Dendritic cell treated with granulocyte-macrophage colony-stimulating factor and Interleukin-4, amounts not matched to agents 40 ng/mL and 50 ng/mL, for 4 days (primary cell): ENCODE data around the gene CATSPERE.

Experiments
- H3K27ac Mint-ChIP-seq: one replicate; pipeline ENCODE4 v1.8.0; 2022; ENCODE audit warnings: mild to moderate bottlenecking, mixed read lengths
- H3K27me3 Mint-ChIP-seq: one replicate; pipeline ENCODE4 v1.8.0; 2022; ENCODE audit warnings: mild to moderate bottlenecking, mixed read lengths
- H3K36me3 Mint-ChIP-seq: one replicate; pipeline ENCODE4 v1.8.0; 2022; ENCODE audit warnings: low read depth, mixed read lengths
- H3K4me1 Mint-ChIP-seq: one replicate; pipeline ENCODE4 v1.8.0; 2022; ENCODE audit warnings: low read depth, mixed read lengths
- H3K4me3 Mint-ChIP-seq: one replicate; pipeline ENCODE4 v1.8.0; 2022; ENCODE audit warnings: mild to moderate bottlenecking, moderate library complexity, mixed read lengths
- H3K9me3 Mint-ChIP-seq: one replicate; pipeline ENCODE4 v1.8.0; 2022; ENCODE audit warnings: mixed read lengths
- intact Hi-C: fragments of 100-400 bp; cut with micrococcal nuclease; formaldehyde crosslinking; loops from one replicate; pipeline ENCODE4 v1.15.0; 2022

CATSPERE gene

GRCh38 chr1:244585867-244586266 is 124.8 kb downstream of the CATSPERE start:
- no peaks in the 10 kb centered on the region for H3K36me3 Mint-ChIP-seq
- intact Hi-C loops = no loop called here
- H3K4me1 Mint-ChIP-seq = no peaks in the 10 kb centered on the region

GRCh38 chr1:244590670-244591069 is 129.6 kb downstream of the CATSPERE start:
- H3K36me3 Mint-ChIP-seq = no peaks in the 10 kb centered on the region
- H3K27ac Mint-ChIP-seq = no peak overlapping the region
- H3K27me3 Mint-ChIP-seq = no peaks in the 10 kb centered on the region
- peaks cover 12% of the 10 kb centered on the region for H3K9me3 Mint-ChIP-seq
- H3K4me1 Mint-ChIP-seq = no peaks in the 10 kb centered on the region
- no peak overlapping the region for H3K4me3 Mint-ChIP-seq
- intact Hi-C loops = no loop called here

More at GRCh38 chr1:244585867-244586266, 124.8 kb downstream of the CATSPERE start:
- Mint-ChIP-seq H3K9me3 (peaks cover 8% of the 10 kb centered on the region), H3K4me3 (no peak overlapping the region), H3K27me3 (no peaks in the 10 kb centered on the region), H3K27ac (no peak overlapping the region)

- H3K9me3 Mint-ChIP-seq = no peaks in the 10 kb centered on the region
- no peak overlapping the region for H3K4me3 Mint-ChIP-seq
- H3K27me3 Mint-ChIP-seq = peaks cover 1% of the 10 kb centered on the region
- H3K36me3 Mint-ChIP-seq = no peaks in the 10 kb centered on the region
- H3K4me1 Mint-ChIP-seq = peaks cover 28% of the 10 kb centered on the region
- no peak overlapping the region for H3K27ac Mint-ChIP-seq
- intact Hi-C loops = no loop called here
These were observed 137.5 kb downstream of the CATSPERE start for GRCh38 chr1:244598611-244599010.

GRCh38 chr1:244599937-244600350 is 138.9 kb downstream of the CATSPERE start:
- Mint-ChIP-seq H3K27ac (no peak overlapping the region), H3K27me3 (peaks cover 1% of the 10 kb centered on the region)
- intact Hi-C loops = loop anchor here (2.0 kb wide), 1 partner anchor 443 kb away; no protein-coding TSS in a partner anchor

GRCh38 chr1:244601336-244601735 is 140.3 kb downstream of the CATSPERE start:
- Mint-ChIP-seq H3K36me3 (no peaks in the 10 kb centered on the region), H3K4me1 (peaks cover 28% of the 10 kb centered on the region), H3K4me3 (no peak overlapping the region), H3K27ac (no peak overlapping the region), H3K9me3 (no peaks in the 10 kb centered on the region), H3K27me3 (peaks cover 1% of the 10 kb centered on the region)
- intact Hi-C loops = loop anchor here (2.0 kb wide), 1 partner anchor 441 kb away; no protein-coding TSS in a partner anchor

More at GRCh38 chr1:244599937-244600350, 138.9 kb downstream of the CATSPERE start:
- Mint-ChIP-seq H3K4me3 (no peak overlapping the region), H3K9me3 (no peaks in the 10 kb centered on the region), H3K4me1 (peaks cover 28% of the 10 kb centered on the region), H3K36me3 (no peaks in the 10 kb centered on the region)

- no peak overlapping the region for H3K27ac Mint-ChIP-seq
- no peaks in the 10 kb centered on the region for H3K9me3 Mint-ChIP-seq
- no peak overlapping the region for H3K4me3 Mint-ChIP-seq
- no peaks in the 10 kb centered on the region for H3K36me3 Mint-ChIP-seq
- H3K4me1 Mint-ChIP-seq = peaks cover 28% of the 10 kb centered on the region
- intact Hi-C loops = loop anchor here (1.0 kb wide), 1 partner anchor 193 kb away; no protein-coding TSS in a partner anchor
- peaks cover 1% of the 10 kb centered on the region for H3K27me3 Mint-ChIP-seq
These were observed 142.4 kb downstream of the CATSPERE start for GRCh38 chr1:244603498-244603897.

GRCh38 chr1:244605835-244606370 is 144.8 kb downstream of the CATSPERE start:
- intact Hi-C loops = no loop called here
- Mint-ChIP-seq H3K27ac (no peak overlapping the region), H3K4me1 (peaks cover 18% of the 10 kb centered on the region), H3K27me3 (no peaks in the 10 kb centered on the region), H3K36me3 (no peaks in the 10 kb centered on the region), H3K9me3 (no peaks in the 10 kb centered on the region), H3K4me3 (no peak overlapping the region)

- H3K4me1 Mint-ChIP-seq = no peaks in the 10 kb centered on the region
- no peak overlapping the region for H3K4me3 Mint-ChIP-seq
- no peaks in the 10 kb centered on the region for H3K36me3 Mint-ChIP-seq
- H3K27ac Mint-ChIP-seq = no peak overlapping the region
- H3K27me3 Mint-ChIP-seq = no peaks in the 10 kb centered on the region
- H3K9me3 Mint-ChIP-seq = no peaks in the 10 kb centered on the region
- intact Hi-C loops = loop anchor here (1.0 kb wide), 1 partner anchor 31 kb away; no protein-coding TSS in a partner anchor
These were observed 153.2 kb downstream of the CATSPERE start for GRCh38 chr1:244614113-244614836.

- Mint-ChIP-seq H3K4me1 (no peaks in the 10 kb centered on the region), H3K27me3 (no peaks in the 10 kb centered on the region), H3K36me3 (no peaks in the 10 kb centered on the region), H3K27ac (no peak overlapping the region), H3K4me3 (no peak overlapping the region), H3K9me3 (no peaks in the 10 kb centered on the region)
- intact Hi-C loops = loop anchor here (1.0 kb wide), 1 partner anchor 32 kb away; no protein-coding TSS in a partner anchor
These were observed 153.8 kb downstream of the CATSPERE start for GRCh38 chr1:244614879-244615278.

GRCh38 chr1:244615301-244615700 is 154.2 kb downstream of the CATSPERE start:
- intact Hi-C loops = no loop called here
- no peak overlapping the region for H3K27ac Mint-ChIP-seq

GRCh38 chr1:244626709-244627108 is 165.6 kb downstream of the CATSPERE start:
- Mint-ChIP-seq H3K27ac (no peak overlapping the region), H3K4me3 (no peak overlapping the region), H3K9me3 (no peaks in the 10 kb centered on the region), H3K27me3 (no peaks in the 10 kb centered on the region), H3K36me3 (no peaks in the 10 kb centered on the region), H3K4me1 (no peaks in the 10 kb centered on the region)
- intact Hi-C loops = no loop called here

More at GRCh38 chr1:244615301-244615700, 154.2 kb downstream of the CATSPERE start:
- H3K27me3 Mint-ChIP-seq = no peaks in the 10 kb centered on the region
- no peaks in the 10 kb centered on the region for H3K9me3 Mint-ChIP-seq
- H3K36me3 Mint-ChIP-seq = no peaks in the 10 kb centered on the region
- H3K4me1 Mint-ChIP-seq = no peaks in the 10 kb centered on the region
- no peak overlapping the region for H3K4me3 Mint-ChIP-seq

- Mint-ChIP-seq H3K27me3 (no peaks in the 10 kb centered on the region), H3K36me3 (no peaks in the 10 kb centered on the region), H3K4me1 (no peaks in the 10 kb centered on the region), H3K9me3 (no peaks in the 10 kb centered on the region), H3K27ac (no peak overlapping the region), H3K4me3 (no peak overlapping the region)
- intact Hi-C loops = no loop called here
These were observed 167.7 kb downstream of the CATSPERE start for GRCh38 chr1:244628789-244629188.

- Mint-ChIP-seq H3K36me3 (no peaks in the 10 kb centered on the region), H3K4me3 (no peak overlapping the region), H3K27ac (no peak overlapping the region), H3K4me1 (no peaks in the 10 kb centered on the region), H3K9me3 (no peaks in the 10 kb centered on the region), H3K27me3 (no peaks in the 10 kb centered on the region)
- intact Hi-C loops = no loop called here
These were observed 172.1 kb downstream of the CATSPERE start for GRCh38 chr1:244633140-244633539.

GRCh38 chr1:244634546-244634945 is 173.5 kb downstream of the CATSPERE start:
- no peaks in the 10 kb centered on the region for H3K36me3 Mint-ChIP-seq
- intact Hi-C loops = no loop called here
- H3K9me3 Mint-ChIP-seq = no peaks in the 10 kb centered on the region
- H3K27me3 Mint-ChIP-seq = no peaks in the 10 kb centered on the region
- no peaks in the 10 kb centered on the region for H3K4me1 Mint-ChIP-seq
- no peak overlapping the region for H3K27ac Mint-ChIP-seq
- no peak overlapping the region for H3K4me3 Mint-ChIP-seq
